Loucy (cell line): ENCODE results near the gene ARVCF.

Source experiments
- H2AFZ ChIP-seq: fragments of 200-600 bp; sonication (generic); 2 replicates; pipeline ENCODE4 v1.6.0; 2016; ENCODE audit warnings: antibody characterized with exemption, mild to moderate bottlenecking, low read length, moderate library complexity
- H3F3A ChIP-seq: fragments of 200-600 bp; 2 replicates; pipeline ENCODE4 v1.6.0; 2016; ENCODE audit warnings: antibody characterized with exemption, low read depth, mild to moderate bottlenecking
- H3K27me3 ChIP-seq: fragments of 200-600 bp; sonication (generic); 2 replicates; pipeline ENCODE4 v1.6.1; 2014; ENCODE audit warnings: low read length, mild to moderate bottlenecking; ENCODE audit not compliant: insufficient read depth, poor library complexity, severe bottlenecking
- H3K36me3 ChIP-seq: fragments of 200-600 bp; sonication (generic); 2 replicates; pipeline ENCODE4 v1.6.1; 2016; ENCODE audit warnings: low read length; ENCODE audit not compliant: insufficient read depth
- H3K4me1 ChIP-seq: fragments of 200-600 bp; sonication (generic); 2 replicates; pipeline ENCODE4 v1.5.1; 2014; ENCODE audit warnings: low read length, mild to moderate bottlenecking; ENCODE audit not compliant: insufficient read depth, poor library complexity, severe bottlenecking
- H3K4me2 ChIP-seq: fragments of 200-600 bp; sonication (generic); 2 replicates; pipeline ENCODE4 v1.6.0; 2014; ENCODE audit warnings: antibody characterized with exemption, low read length, low read depth, mild to moderate bottlenecking; ENCODE audit not compliant: poor library complexity, severe bottlenecking
- H3K4me3 ChIP-seq: fragments of 200-600 bp; sonication (generic); 2 replicates; pipeline ENCODE4 v1.5.1; 2014; ENCODE audit warnings: low read length, mild to moderate bottlenecking, mixed read lengths; ENCODE audit not compliant: poor library complexity, severe bottlenecking
- H3K79me2 ChIP-seq: fragments of 200-600 bp; sonication (generic); 2 replicates; pipeline ENCODE4 v1.6.1; 2014; ENCODE audit warnings: low read length; ENCODE audit not compliant: insufficient read depth
- H3K9ac ChIP-seq: fragments of 200-600 bp; sonication (generic); 2 replicates; pipeline ENCODE4 v1.6.0; 2014; ENCODE audit warnings: mild to moderate bottlenecking, low read depth, low read length, moderate library complexity; ENCODE audit not compliant: poor library complexity, severe bottlenecking
- H3K9me2 ChIP-seq: fragments of 200-600 bp; sonication (generic); replicated peaks from 2 replicates; pipeline ENCODE4 v1.6.1; 2016; ENCODE audit warnings: low read depth, low read length, mixed read lengths
- H3K9me3 ChIP-seq: fragments of 200-600 bp; sonication (generic); 2 replicates; pipeline ENCODE4 v1.6.1; 2014; ENCODE audit warnings: mild to moderate bottlenecking, antibody characterized with exemption, low read length, low read depth; ENCODE audit not compliant: insufficient read depth
- H4K20me1 ChIP-seq: fragments of 200-600 bp; sonication (generic); 2 replicates; pipeline ENCODE4 v1.6.0; 2014; ENCODE audit warnings: antibody characterized with exemption, low read length, mild to moderate bottlenecking; ENCODE audit not compliant: insufficient read depth, poor library complexity, severe bottlenecking
- CTCF ChIP-seq: fragments of 200-600 bp; sonication (generic); conservative IDR thresholded peaks from 2 replicates; pipeline ENCODE4 v1.5.1; 2014; ENCODE audit warnings: mild to moderate bottlenecking, antibody characterized with exemption, low read length
- EZH2phosphoT487 ChIP-seq: fragments of 200-600 bp; IDR thresholded peaks from 2 replicates; pipeline ENCODE4 v1.6.1; 2018; ENCODE audit warnings: antibody characterized with exemption, mild to moderate bottlenecking, moderate library complexity, borderline replicate concordance

Gene ARVCF

DNA sequence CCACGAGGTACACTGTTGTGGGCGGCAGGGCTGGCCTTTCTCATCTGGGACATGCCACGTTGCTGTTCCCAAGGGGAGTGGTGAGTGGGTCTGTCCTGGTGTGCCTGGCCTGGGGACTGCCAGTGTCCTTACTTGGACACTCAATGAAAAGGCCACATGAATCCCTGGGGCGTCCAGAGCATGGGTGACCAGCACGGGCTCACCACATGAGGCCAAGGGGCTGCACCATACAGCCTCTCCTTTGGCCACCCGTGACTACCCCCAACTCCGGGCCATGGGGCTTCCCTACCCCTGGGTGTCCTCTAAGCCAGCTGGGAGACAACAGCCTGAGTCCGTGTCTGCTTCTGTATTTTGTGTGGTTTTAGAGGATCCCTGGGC lies 54.8 kb downstream of the ARVCF start:
- Histone ChIP-seq H3K9me2 (no peaks in the 10 kb centered on the region), H3K4me1 (no peaks in the 10 kb centered on the region), H4K20me1 (peaks cover 5% of the 10 kb centered on the region), H3K9ac (no peak overlapping the region), H3K4me2 (no peak overlapping the region), H3K27me3 (no peaks in the 10 kb centered on the region), H3F3A (no peaks in the 10 kb centered on the region), H3K79me2 (no peaks in the 10 kb centered on the region), H3K4me3 (no peak overlapping the region), H3K36me3 (peaks cover 12% of the 10 kb centered on the region; the same call in 1 of the 2 replicates), H3K9me3 (no peaks in the 10 kb centered on the region), H2AFZ (no peak overlapping the region)
- TF ChIP-seq EZH2phosphoT487 (no peak), CTCF (no peak)

DNA sequence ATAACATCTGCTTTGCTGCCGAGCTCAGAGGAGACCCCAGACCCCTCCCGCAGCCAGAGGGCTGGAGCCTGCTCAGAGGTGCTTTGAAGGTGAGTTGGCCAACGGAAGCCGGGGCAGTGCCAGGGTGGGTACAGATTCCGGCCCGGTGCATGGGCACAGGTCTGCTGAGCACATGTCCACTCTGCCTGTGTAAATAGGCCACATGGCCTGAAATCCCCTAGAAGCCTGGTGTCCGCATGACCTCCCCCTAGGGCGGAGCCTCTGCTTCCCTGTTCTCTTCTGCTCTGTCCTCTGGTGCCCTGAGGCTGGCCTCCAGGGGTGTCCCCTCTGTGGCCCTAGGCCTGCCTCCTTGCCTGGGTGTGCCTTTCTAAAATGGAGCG lies 55.4 kb downstream of the ARVCF start:
- Histone ChIP-seq H4K20me1 (peaks cover 5% of the 10 kb centered on the region), H3K9me3 (no peaks in the 10 kb centered on the region), H3K79me2 (no peaks in the 10 kb centered on the region), H3F3A (no peaks in the 10 kb centered on the region), H3K36me3 (peaks cover 12% of the 10 kb centered on the region; the same call in 1 of the 2 replicates), H3K4me1 (no peaks in the 10 kb centered on the region), H3K9ac (no peak overlapping the region), H2AFZ (no peak overlapping the region), H3K4me2 (no peak overlapping the region), H3K4me3 (no peak overlapping the region), H3K9me2 (no peaks in the 10 kb centered on the region), H3K27me3 (no peaks in the 10 kb centered on the region)
- TF ChIP-seq EZH2phosphoT487 (no peak), CTCF (no peak)

- Histone ChIP-seq H3K9me3 (no peaks in the 10 kb centered on the region), H3K79me2 (no peaks in the 10 kb centered on the region), H3K4me3 (no peak overlapping the region), H4K20me1 (peaks cover 5% of the 10 kb centered on the region), H3K4me2 (no peak overlapping the region), H3F3A (no peaks in the 10 kb centered on the region), H3K9ac (no peak overlapping the region), H2AFZ (no peak overlapping the region), H3K9me2 (no peaks in the 10 kb centered on the region), H3K36me3 (peaks cover 12% of the 10 kb centered on the region; the same call in 1 of the 2 replicates), H3K4me1 (peaks cover 2% of the 10 kb centered on the region), H3K27me3 (no peaks in the 10 kb centered on the region)
- no peak for TF ChIP-seq EZH2phosphoT487
- TF ChIP-seq CTCF: no peak
Observed at GRCh38 chr22:19960491-19961200, 56.0 kb downstream of the ARVCF start.
